KMS-11 (cell line): ENCODE data around the gene EPHB1.

ENCODE experiments used
- H2AFZ ChIP-seq: fragments of 200-600 bp; sonication (generic); 2 replicates; pipeline ENCODE4 v1.6.1; 2016; ENCODE audit warnings: antibody characterized with exemption, mixed run types, low read depth
- H3K27ac ChIP-seq: fragments of 200-600 bp; sonication (generic); 2 replicates; pipeline ENCODE4 v1.6.1; 2016; ENCODE audit warnings: mild to moderate bottlenecking, mixed run types
- H3K27me3 ChIP-seq: fragments of 200-600 bp; sonication (generic); 2 replicates; pipeline ENCODE4 v1.6.1; 2017; ENCODE audit warnings: mild to moderate bottlenecking, low read depth, mixed run types, moderate library complexity; ENCODE audit not compliant: insufficient read depth
- H3K36me3 ChIP-seq: fragments of 200-600 bp; sonication (generic); 2 replicates; pipeline ENCODE4 v1.6.1; 2017; ENCODE audit warnings: mild to moderate bottlenecking, mixed run types; ENCODE audit not compliant: insufficient read depth
- H3K4me1 ChIP-seq: fragments of 200-600 bp; sonication (generic); 2 replicates; pipeline ENCODE4 v1.6.1; 2016; ENCODE audit warnings: mild to moderate bottlenecking, low read depth, mixed run types; ENCODE audit not compliant: poor library complexity, severe bottlenecking
- H3K4me2 ChIP-seq: fragments of 200-600 bp; sonication (generic); 2 replicates; pipeline ENCODE4 v1.7.0; 2016; ENCODE audit warnings: mild to moderate bottlenecking, mixed run types
- H3K4me3 ChIP-seq: fragments of 200-600 bp; sonication (generic); IDR thresholded peaks from 2 replicates; pipeline ENCODE4 v1.6.1; 2017; ENCODE audit warnings: low read depth, low read length, mixed read lengths; ENCODE audit not compliant: insufficient read depth
- H3K79me2 ChIP-seq: fragments of 200-600 bp; sonication (generic); 2 replicates; pipeline ENCODE4 v1.6.1; 2016; ENCODE audit warnings: low read depth, mixed run types; ENCODE audit not compliant: insufficient read depth
- H3K9ac ChIP-seq: fragments of 200-600 bp; sonication (generic); 2 replicates; pipeline ENCODE4 v1.6.1; 2016; ENCODE audit warnings: mild to moderate bottlenecking, mixed run types
- H4K20me1 ChIP-seq: fragments of 200-600 bp; sonication (generic); 2 replicates; pipeline ENCODE4 v1.6.1; 2016; ENCODE audit warnings: mild to moderate bottlenecking, mixed run types; ENCODE audit not compliant: insufficient read depth
- CTCF ChIP-seq: fragments of 200-600 bp; sonication (generic); conservative IDR thresholded peaks from 2 replicates; pipeline ENCODE4 v1.6.1; 2017; ENCODE audit warnings: low read depth, mild to moderate bottlenecking, antibody characterized with exemption, low read length, moderate library complexity, mixed read lengths

The EPHB1 gene

GRCh38 chr3:134887536-134887935, 92.5 kb downstream of the EPHB1 start:
- Histone ChIP-seq H3K27ac (no peak overlapping the region), H3K4me1 (peaks cover 30% of the 10 kb centered on the region), H3K4me3 (no peak overlapping the region), H3K79me2 (no peaks in the 10 kb centered on the region), H3K27me3 (no peaks in the 10 kb centered on the region), H3K4me2 (0 out of 2 replicates have a peak overlapping the region, but pooled peaks have one; percentile 3), H3K36me3 (no peaks in the 10 kb centered on the region), H2AFZ (no peak overlapping the region), H4K20me1 (no peaks in the 10 kb centered on the region), H3K9ac (no peak overlapping the region)
- no peak for TF ChIP-seq CTCF

DNA sequence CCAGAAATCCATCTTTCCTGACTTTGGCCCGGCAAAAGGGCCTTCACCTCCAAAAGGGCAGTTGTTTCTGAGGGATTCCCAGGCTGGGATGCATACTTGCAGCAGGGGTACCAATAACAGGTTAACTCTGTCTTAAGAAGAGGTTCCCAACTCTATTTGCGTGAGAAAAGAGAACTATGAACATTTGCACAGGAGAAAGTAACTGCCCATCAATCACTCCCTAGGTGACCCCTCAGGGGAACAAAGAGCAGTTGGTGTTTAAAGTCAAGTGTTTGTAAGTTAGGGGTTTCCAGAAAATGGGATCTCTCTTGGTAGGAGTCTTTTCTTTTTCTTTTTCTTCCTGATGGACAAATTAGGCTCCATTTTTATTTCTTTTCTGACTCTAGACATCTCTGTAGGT, 97.3 kb downstream of the EPHB1 start:
- Histone ChIP-seq H3K36me3 (no peaks in the 10 kb centered on the region), H4K20me1 (no peaks in the 10 kb centered on the region), H3K27ac (no peak overlapping the region), H3K4me2 (no peak overlapping the region), H3K79me2 (no peaks in the 10 kb centered on the region), H3K9ac (no peak overlapping the region), H3K4me1 (peaks cover 5% of the 10 kb centered on the region), H3K27me3 (no peaks in the 10 kb centered on the region), H3K4me3 (no peak overlapping the region), H2AFZ (no peak overlapping the region)
- TF ChIP-seq CTCF: no peak

GRCh38 chr3:134892761-134893160, 97.7 kb downstream of the EPHB1 start:
- Histone ChIP-seq H3K4me2 (no peak overlapping the region), H2AFZ (no peak overlapping the region)

GRCh38 chr3:134894533-134894932, 99.5 kb downstream of the EPHB1 start:
- Histone ChIP-seq H3K4me1 (no peaks in the 10 kb centered on the region), H4K20me1 (no peaks in the 10 kb centered on the region), H3K27me3 (no peaks in the 10 kb centered on the region), H3K4me3 (no peak overlapping the region), H3K4me2 (no peak overlapping the region), H3K27ac (no peak overlapping the region), H3K9ac (no peak overlapping the region), H2AFZ (no peak overlapping the region), H3K36me3 (no peaks in the 10 kb centered on the region), H3K79me2 (no peaks in the 10 kb centered on the region)
- no peak for TF ChIP-seq CTCF

More at GRCh38 chr3:134892761-134893160, 97.7 kb downstream of the EPHB1 start:
- H3K27me3 ChIP-seq: no peaks in the 10 kb centered on the region
- H4K20me1 ChIP-seq: no peaks in the 10 kb centered on the region
- no peak overlapping the region for H3K9ac ChIP-seq
- peaks cover under 1% of the 10 kb centered on the region for H3K4me1 ChIP-seq
- TF ChIP-seq CTCF: no peak
- H3K27ac ChIP-seq: no peak overlapping the region
- H3K79me2 ChIP-seq: no peaks in the 10 kb centered on the region
- no peaks in the 10 kb centered on the region for H3K36me3 ChIP-seq
- no peak overlapping the region for H3K4me3 ChIP-seq
